Natural killer cell (primary cell): ENCODE data around the gene CACNG1. TPM values are rescaled to one million over a fixed set of nuclear protein-coding genes. Genes with fewer than 3 reads are reported as not detected.

Experiments used
- ATAC-seq, 3 donors: fragments of 150-1000 bp in 2 of 3; fragments of 200-7000 bp in 1 of 3; cut with Tn5 transposase; 1 replicate in 1 of 3; 2 replicates in 2 of 3; pipeline ENCODE4 v1.10.0; 2021; ENCODE audit warnings: mild to moderate bottlenecking in 2 of 3, moderate library complexity in 2 of 3
- DNase-seq, 2 donors: peaks; one replicate each; pipeline versions ENCODE4 v3.0.0 to v3.0.0-alpha.2; 2013 to 2021; ENCODE audit warnings: mixed read lengths in 1 of 2
- H3K27ac ChIP-seq: one replicate; pipeline ENCODE4 v1.5.1; 2013; ENCODE audit warnings: mild to moderate bottlenecking, low read length
- H3K27me3 ChIP-seq: one replicate; pipeline ENCODE4 v1.6.1; 2013; ENCODE audit warnings: low read length; ENCODE audit not compliant: control insufficient read depth, insufficient read depth
- H3K36me3 ChIP-seq: one replicate; pipeline ENCODE4 v1.6.1; 2013; ENCODE audit warnings: low read length; ENCODE audit not compliant: control insufficient read depth, insufficient read depth
- H3K4me1 ChIP-seq: one replicate; pipeline ENCODE4 v1.6.1; 2013; ENCODE audit warnings: low read length; ENCODE audit not compliant: control insufficient read depth, insufficient read depth
- H3K4me3 ChIP-seq: one replicate; pipeline ENCODE4 v1.5.1; 2013; ENCODE audit warnings: low read length
- H3K9me3 ChIP-seq: one replicate; pipeline ENCODE4 v1.6.1; 2013; ENCODE audit warnings: low read length; ENCODE audit not compliant: control insufficient read depth, insufficient read depth
- H3K27ac Mint-ChIP-seq, 2 donors: one replicate each; pipeline ENCODE4 v1.8.0; 2022; ENCODE audit warnings: mild to moderate bottlenecking in 2 of 2, mixed read lengths in 2 of 2, moderate library complexity in 1 of 2
- H3K27me3 Mint-ChIP-seq, 2 donors: one replicate each; pipeline ENCODE4 v1.8.0; 2022; ENCODE audit warnings: low read depth in 2 of 2, mixed read lengths in 2 of 2
- H3K36me3 Mint-ChIP-seq: one replicate; pipeline ENCODE4 v1.8.0; 2022; ENCODE audit warnings: mixed read lengths
- H3K4me1 Mint-ChIP-seq, 2 donors: one replicate each; pipeline ENCODE4 v1.8.0; 2022; ENCODE audit warnings: mixed read lengths in 2 of 2
- H3K4me3 Mint-ChIP-seq: one replicate; pipeline ENCODE4 v1.8.0; 2022; ENCODE audit warnings: mild to moderate bottlenecking, moderate library complexity, mixed read lengths
- H3K9me3 Mint-ChIP-seq, 2 donors: one replicate each; pipeline ENCODE4 v1.8.0; 2022; ENCODE audit warnings: mixed read lengths in 2 of 2
- WGBS: methylation state at CpG from one replicate; pipeline ENCODE4 v1.1.7; 2013; ENCODE audit warnings: missing lambda C conversion rate; ENCODE audit not compliant: insufficient coverage; 5-methylcytosine and 5-hydroxymethylcytosine counted together
- intact Hi-C: fragments of 100-400 bp; cut with micrococcal nuclease; formaldehyde crosslinking; loops from one replicate; pipeline ENCODE4 v1.14.2; 2022
- total RNA-seq, 4 donors: library from RNA; stranded (reverse); fragments of 120-200 nt in 1 of 4; gene quantifications; one replicate each; pipeline versions ENCODE4 v1.2.3 to v1.2.4, GENCODE V29; 2013 to 2022
- TF ChIP-seq, protein P1 (sequence below): fragments of 200-600 bp; IDR thresholded peaks from one replicate; pipeline ENCODE4 v1.8.0; 2022; ENCODE audit warnings: antibody characterized with exemption

CACNG1 gene
- total RNA-seq, 3 donors from 2014 or later (not counting 1 experiment from before 2014, with no cell fraction given) = not detected

DNA sequence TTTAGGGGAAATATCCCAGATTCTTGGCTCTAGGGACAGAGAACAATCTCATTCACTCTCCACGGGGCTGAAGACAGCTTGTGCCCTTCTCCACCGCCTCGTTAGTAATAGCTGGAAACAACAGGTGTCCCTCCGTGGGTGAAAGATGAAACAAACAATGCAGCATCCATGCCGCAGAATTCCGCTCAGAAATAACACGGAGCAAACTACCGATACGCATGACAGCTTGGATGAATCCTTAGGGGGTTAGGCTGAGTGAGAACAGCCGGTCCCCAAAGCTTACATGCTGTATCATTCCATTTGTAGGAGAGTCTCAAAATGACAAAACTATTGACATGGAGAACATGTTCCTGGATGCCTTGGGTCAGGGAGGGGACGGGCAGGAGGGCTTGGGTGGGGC, 29.4 kb upstream of the CACNG1 start:
- H3K27ac Mint-ChIP-seq = no peak overlapping the region
- ATAC-seq = no peak
- intact Hi-C loops = no loop called here
- H3K4me1 ChIP-seq = no peaks in the 10 kb centered on the region
- no peaks in the 10 kb centered on the region for H3K9me3 Mint-ChIP-seq
- H3K4me3 ChIP-seq = no peak overlapping the region
- no peak overlapping the region for H3K27ac ChIP-seq
- WGBS = 89% methylated on average over 11 of the region's 11 CpGs
- no peak for DNase-seq
- H3K27me3 ChIP-seq = no peaks in the 10 kb centered on the region
- TF ChIP-seq, protein P1, sequence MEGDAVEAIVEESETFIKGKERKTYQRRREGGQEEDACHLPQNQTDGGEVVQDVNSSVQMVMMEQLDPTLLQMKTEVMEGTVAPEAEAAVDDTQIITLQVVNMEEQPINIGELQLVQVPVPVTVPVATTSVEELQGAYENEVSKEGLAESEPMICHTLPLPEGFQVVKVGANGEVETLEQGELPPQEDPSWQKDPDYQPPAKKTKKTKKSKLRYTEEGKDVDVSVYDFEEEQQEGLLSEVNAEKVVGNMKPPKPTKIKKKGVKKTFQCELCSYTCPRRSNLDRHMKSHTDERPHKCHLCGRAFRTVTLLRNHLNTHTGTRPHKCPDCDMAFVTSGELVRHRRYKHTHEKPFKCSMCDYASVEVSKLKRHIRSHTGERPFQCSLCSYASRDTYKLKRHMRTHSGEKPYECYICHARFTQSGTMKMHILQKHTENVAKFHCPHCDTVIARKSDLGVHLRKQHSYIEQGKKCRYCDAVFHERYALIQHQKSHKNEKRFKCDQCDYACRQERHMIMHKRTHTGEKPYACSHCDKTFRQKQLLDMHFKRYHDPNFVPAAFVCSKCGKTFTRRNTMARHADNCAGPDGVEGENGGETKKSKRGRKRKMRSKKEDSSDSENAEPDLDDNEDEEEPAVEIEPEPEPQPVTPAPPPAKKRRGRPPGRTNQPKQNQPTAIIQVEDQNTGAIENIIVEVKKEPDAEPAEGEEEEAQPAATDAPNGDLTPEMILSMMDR = no peak
- H3K27me3 Mint-ChIP-seq = peaks cover 0 to 8% of the 10 kb centered on the region in 2 donors
- no peak overlapping the region for H3K4me3 Mint-ChIP-seq
- H3K36me3 ChIP-seq = no peaks in the 10 kb centered on the region
- no peaks in the 10 kb centered on the region for H3K36me3 Mint-ChIP-seq
- H3K9me3 ChIP-seq = no peaks in the 10 kb centered on the region
- no peaks in the 10 kb centered on the region for H3K4me1 Mint-ChIP-seq

DNA sequence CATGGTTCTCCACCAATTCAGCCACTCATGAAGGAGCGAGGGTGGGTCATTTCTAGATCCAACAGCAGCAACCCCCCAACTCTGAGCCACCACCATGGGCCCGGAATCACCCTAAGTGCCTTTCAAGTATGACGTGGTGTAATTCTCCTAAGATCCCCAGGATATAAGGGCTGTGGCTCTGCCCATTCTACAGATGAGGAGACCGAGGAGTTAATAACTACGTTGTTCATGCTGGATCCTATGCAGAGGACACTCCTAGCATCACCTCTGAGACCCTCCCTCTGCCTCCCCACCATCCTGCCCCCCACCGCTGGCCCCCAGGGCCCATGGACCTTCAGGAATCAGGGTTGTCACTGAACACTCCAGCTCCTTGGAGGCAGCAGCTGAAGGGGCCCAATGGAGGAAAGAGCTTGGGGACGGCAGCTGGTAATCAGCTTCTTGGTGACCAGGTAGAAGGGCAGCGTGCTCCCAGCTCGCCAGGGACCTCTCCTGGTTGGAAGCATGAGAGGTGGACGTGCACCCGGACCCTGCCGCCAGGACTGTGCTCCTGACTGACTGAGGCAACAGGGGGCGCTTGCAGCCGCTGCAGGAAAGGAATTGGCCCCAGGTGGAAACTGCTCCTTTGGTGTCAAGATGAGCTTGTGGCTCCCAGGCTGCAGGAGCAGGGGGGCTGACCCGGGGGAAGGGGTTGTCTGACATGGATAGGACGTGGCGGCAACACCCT, 28.2 kb upstream of the CACNG1 start:
- H3K36me3 Mint-ChIP-seq = no peaks in the 10 kb centered on the region

DNA sequence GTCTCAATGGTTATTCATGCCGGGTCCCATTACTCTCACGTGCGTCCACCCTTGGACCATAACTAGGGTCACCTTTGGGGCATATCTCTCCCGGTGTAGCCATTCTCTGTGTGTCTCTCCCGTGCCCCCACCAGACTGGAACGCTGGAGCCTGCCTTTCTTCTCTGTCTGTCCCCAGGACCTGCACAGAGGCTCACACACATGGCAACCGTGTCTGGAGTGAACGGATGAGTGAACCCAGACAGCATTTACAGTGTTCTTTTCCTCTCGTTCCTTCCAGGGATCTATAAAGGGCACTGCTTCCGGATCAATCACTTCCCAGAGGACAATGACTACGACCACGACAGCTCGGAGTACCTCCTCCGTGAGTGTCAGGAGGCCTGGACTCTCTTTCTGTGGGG, 26.4 kb upstream of the CACNG1 start:
- no peak for ATAC-seq
- WGBS = 81% methylated on average over 14 of the region's 14 CpGs
- intact Hi-C loops = no loop called here

More for the DNA sequence above, 28.2 kb upstream of the CACNG1 start:
- intact Hi-C loops = no loop called here
- DNase-seq = no peak
- no peak overlapping the region for H3K27ac ChIP-seq
- Mint-ChIP-seq H3K4me3 (no peak overlapping the region), H3K4me1 (no peaks in the 10 kb centered on the region), H3K27me3 (peaks cover 0 to 6% of the 10 kb centered on the region in 2 donors), H3K9me3 (no peaks in the 10 kb centered on the region), H3K27ac (no peak overlapping the region)
- no peaks in the 10 kb centered on the region for H3K4me1 ChIP-seq
- ATAC-seq = no peak
- H3K36me3 ChIP-seq = no peaks in the 10 kb centered on the region
- H3K4me3 ChIP-seq = no peak overlapping the region
- WGBS = 74% methylated on average over 17 of the region's 17 CpGs
- no peaks in the 10 kb centered on the region for H3K27me3 ChIP-seq
- TF ChIP-seq, protein P1 = no peak
- no peaks in the 10 kb centered on the region for H3K9me3 ChIP-seq

More for the DNA sequence above, 26.4 kb upstream of the CACNG1 start:
- H3K9me3 Mint-ChIP-seq = no peaks in the 10 kb centered on the region
- Histone ChIP-seq H3K4me3 (no peak overlapping the region), H3K4me1 (no peaks in the 10 kb centered on the region), H3K27me3 (no peaks in the 10 kb centered on the region), H3K9me3 (no peaks in the 10 kb centered on the region), H3K27ac (no peak overlapping the region), H3K36me3 (no peaks in the 10 kb centered on the region)
- no peak for DNase-seq
- H3K36me3 Mint-ChIP-seq = no peaks in the 10 kb centered on the region
- no peaks in the 10 kb centered on the region for H3K4me1 Mint-ChIP-seq
- TF ChIP-seq, protein P1 = no peak
- no peak overlapping the region for H3K4me3 Mint-ChIP-seq
- H3K27me3 Mint-ChIP-seq = no peaks in the 10 kb centered on the region
- no peak overlapping the region for H3K27ac Mint-ChIP-seq
